ENCODE data around the gene ST6GALNAC2. TPM values are rescaled to one million over a fixed set of nuclear protein-coding genes. Genes with fewer than 3 reads are reported as not detected.

Gene ST6GALNAC2
- polyA plus RNA-seq, 1 donor, result 3.9 TPM

GRCh38 chr17:76547183-76547641 is 38.4 kb downstream of the ST6GALNAC2 start:
- peaks cover 3% of the 10 kb centered on the region for H3K9me3 ChIP-seq (ENCODE audit: control insufficient read depth, low read depth, low read length)
- H3K27me3 ChIP-seq (ENCODE audit: control insufficient read depth, insufficient read depth, low read length), result peaks cover 20% of the 10 kb centered on the region
- H3K27ac ChIP-seq (ENCODE audit: low read length), result no peak overlapping the region
- no peaks in the 10 kb centered on the region for H3K36me3 ChIP-seq (ENCODE audit: control insufficient read depth, insufficient read depth, low read length)
- no peak overlapping the region for H3K4me3 ChIP-seq (ENCODE audit: low read length)
- peaks cover 12% of the 10 kb centered on the region for H3K4me1 ChIP-seq (ENCODE audit: control insufficient read depth, insufficient read depth, low read length)
- no CpG with 5 or more reads among the region's 3 CpGs for WGBS (ENCODE audit: insufficient coverage, low lambda C conversion rate)
- peak in 1 of 2 donors; percentile 48 for DNase-seq

- Histone ChIP-seq H3K9me3 (ENCODE audit: control insufficient read depth, low read depth, low read length) (peaks cover 3% of the 10 kb centered on the region), H3K4me3 (ENCODE audit: low read length) (no peak overlapping the region), H3K36me3 (ENCODE audit: control insufficient read depth, insufficient read depth, low read length) (no peaks in the 10 kb centered on the region), H3K4me1 (ENCODE audit: control insufficient read depth, insufficient read depth, low read length) (peaks cover 12% of the 10 kb centered on the region), H3K27ac (ENCODE audit: low read length) (no peak overlapping the region), H3K27me3 (ENCODE audit: control insufficient read depth, insufficient read depth, low read length) (peaks cover 20% of the 10 kb centered on the region)
- no peak for DNase-seq
- no CpG with 5 or more reads among the region's 11 CpGs for WGBS (ENCODE audit: insufficient coverage, low lambda C conversion rate)
Observed at GRCh38 chr17:76546556-76547182, 39.0 kb downstream of the ST6GALNAC2 start.

GRCh38 chr17:76545918-76546555 is 39.6 kb downstream of the ST6GALNAC2 start:
- no CpG with 5 or more reads among the region's 13 CpGs for WGBS (ENCODE audit: insufficient coverage, low lambda C conversion rate)
- Histone ChIP-seq H3K27ac (ENCODE audit: low read length) (no peak overlapping the region), H3K4me3 (ENCODE audit: low read length) (no peak overlapping the region), H3K27me3 (ENCODE audit: control insufficient read depth, insufficient read depth, low read length) (peaks cover 20% of the 10 kb centered on the region), H3K9me3 (ENCODE audit: control insufficient read depth, low read depth, low read length) (peaks cover 3% of the 10 kb centered on the region), H3K4me1 (ENCODE audit: control insufficient read depth, insufficient read depth, low read length) (peaks cover 11% of the 10 kb centered on the region), H3K36me3 (ENCODE audit: control insufficient read depth, insufficient read depth, low read length) (no peaks in the 10 kb centered on the region)
- no peak for DNase-seq

GRCh38 chr17:76544546-76545365 is 40.9 kb downstream of the ST6GALNAC2 start:
- no peak overlapping the region for H3K4me3 ChIP-seq (ENCODE audit: low read length)
- peaks cover 3% of the 10 kb centered on the region for H3K9me3 ChIP-seq (ENCODE audit: control insufficient read depth, low read depth, low read length)
- no peak for DNase-seq
- peaks cover 14% of the 10 kb centered on the region for H3K4me1 ChIP-seq (ENCODE audit: control insufficient read depth, insufficient read depth, low read length)
- H3K27me3 ChIP-seq (ENCODE audit: control insufficient read depth, insufficient read depth, low read length), result peaks cover 22% of the 10 kb centered on the region
- peak overlapping the region; percentile 21 for H3K27ac ChIP-seq (ENCODE audit: low read length)
- no peaks in the 10 kb centered on the region for H3K36me3 ChIP-seq (ENCODE audit: control insufficient read depth, insufficient read depth, low read length)
- no CpG with 5 or more reads among the region's 24 CpGs for WGBS (ENCODE audit: insufficient coverage, low lambda C conversion rate)

GRCh38 chr17:76543826-76544545 is 41.7 kb downstream of the ST6GALNAC2 start:
- peak overlapping the region; percentile 26 for H3K27ac ChIP-seq (ENCODE audit: low read length)

GRCh38 chr17:76543482-76543825 is 42.2 kb downstream of the ST6GALNAC2 start:
- peaks cover 17% of the 10 kb centered on the region for H3K4me1 ChIP-seq (ENCODE audit: control insufficient read depth, insufficient read depth, low read length)
- H3K27ac ChIP-seq (ENCODE audit: low read length), result peak overlapping the region; percentile 26
- no CpG with 5 or more reads among the region's 6 CpGs for WGBS (ENCODE audit: insufficient coverage, low lambda C conversion rate)

More at GRCh38 chr17:76543826-76544545, 41.7 kb downstream of the ST6GALNAC2 start:
- peaks cover 3% of the 10 kb centered on the region for H3K9me3 ChIP-seq (ENCODE audit: control insufficient read depth, low read depth, low read length)
- H3K4me3 ChIP-seq (ENCODE audit: low read length), result no peak overlapping the region
- WGBS (ENCODE audit: insufficient coverage, low lambda C conversion rate), result no CpG with 5 or more reads among the region's 22 CpGs
- H3K27me3 ChIP-seq (ENCODE audit: control insufficient read depth, insufficient read depth, low read length), result peaks cover 28% of the 10 kb centered on the region
- H3K36me3 ChIP-seq (ENCODE audit: control insufficient read depth, insufficient read depth, low read length), result no peaks in the 10 kb centered on the region
- no peak for DNase-seq
- peaks cover 14% of the 10 kb centered on the region for H3K4me1 ChIP-seq (ENCODE audit: control insufficient read depth, insufficient read depth, low read length)

GRCh38 chr17:76542984-76543383 is 42.7 kb downstream of the ST6GALNAC2 start:
- Histone ChIP-seq H3K27me3 (ENCODE audit: control insufficient read depth, insufficient read depth, low read length) (peaks cover 37% of the 10 kb centered on the region), H3K4me3 (ENCODE audit: low read length) (no peak overlapping the region), H3K36me3 (ENCODE audit: control insufficient read depth, insufficient read depth, low read length) (no peaks in the 10 kb centered on the region), H3K27ac (ENCODE audit: low read length) (peak overlapping the region; percentile 11), H3K4me1 (ENCODE audit: control insufficient read depth, insufficient read depth, low read length) (peaks cover 20% of the 10 kb centered on the region), H3K9me3 (ENCODE audit: control insufficient read depth, low read depth, low read length) (peaks cover 3% of the 10 kb centered on the region)
- DNase-seq, result no peak
- WGBS (ENCODE audit: insufficient coverage, low lambda C conversion rate), result no CpG with 5 or more reads among the region's 8 CpGs

More at GRCh38 chr17:76543482-76543825, 42.2 kb downstream of the ST6GALNAC2 start:
- H3K4me3 ChIP-seq (ENCODE audit: low read length), result no peak overlapping the region
- DNase-seq, result no peak
- peaks cover 34% of the 10 kb centered on the region for H3K27me3 ChIP-seq (ENCODE audit: control insufficient read depth, insufficient read depth, low read length)
- no peaks in the 10 kb centered on the region for H3K36me3 ChIP-seq (ENCODE audit: control insufficient read depth, insufficient read depth, low read length)
- H3K9me3 ChIP-seq (ENCODE audit: control insufficient read depth, low read depth, low read length), result peaks cover 3% of the 10 kb centered on the region

GRCh38 chr17:76542566-76542971 is 43.1 kb downstream of the ST6GALNAC2 start:
- Histone ChIP-seq H3K9me3 (ENCODE audit: control insufficient read depth, low read depth, low read length) (peaks cover 3% of the 10 kb centered on the region), H3K36me3 (ENCODE audit: control insufficient read depth, insufficient read depth, low read length) (no peaks in the 10 kb centered on the region), H3K27ac (ENCODE audit: low read length) (no peak overlapping the region), H3K4me1 (ENCODE audit: control insufficient read depth, insufficient read depth, low read length) (peaks cover 20% of the 10 kb centered on the region), H3K4me3 (ENCODE audit: low read length) (no peak overlapping the region), H3K27me3 (ENCODE audit: control insufficient read depth, insufficient read depth, low read length) (peaks cover 37% of the 10 kb centered on the region)
- no CpG with 5 or more reads among the region's 10 CpGs for WGBS (ENCODE audit: insufficient coverage, low lambda C conversion rate)
- no peak for DNase-seq

GRCh38 chr17:76541739-76542454 is 43.8 kb downstream of the ST6GALNAC2 start:
- no CpG with 5 or more reads among the region's 10 CpGs for WGBS (ENCODE audit: insufficient coverage, low lambda C conversion rate)
- no peak for DNase-seq
- Histone ChIP-seq H3K4me1 (ENCODE audit: control insufficient read depth, insufficient read depth, low read length) (peaks cover 16% of the 10 kb centered on the region), H3K27me3 (ENCODE audit: control insufficient read depth, insufficient read depth, low read length) (peaks cover 41% of the 10 kb centered on the region), H3K4me3 (ENCODE audit: low read length) (no peak overlapping the region), H3K36me3 (ENCODE audit: control insufficient read depth, insufficient read depth, low read length) (no peaks in the 10 kb centered on the region), H3K9me3 (ENCODE audit: control insufficient read depth, low read depth, low read length) (peaks cover 3% of the 10 kb centered on the region), H3K27ac (ENCODE audit: low read length) (no peak overlapping the region)

Data from large intestine (tissue), 3 donors.